GM23248 (cell line): ENCODE results near the gene ZBTB16.

Experiments used
- EZH2 ChIP-seq: fragments of 200-600 bp; sonication (generic); IDR thresholded peaks from 2 replicates; pipeline ENCODE4 v1.6.1; 2018; ENCODE audit warnings: antibody characterized with exemption, mild to moderate bottlenecking; ENCODE audit not compliant: insufficient read depth, poor library complexity, severe bottlenecking
- EZH2phosphoT487 ChIP-seq: fragments of 200-600 bp; sonication (generic); IDR thresholded peaks from 2 replicates; pipeline ENCODE4 v1.6.1; 2018; ENCODE audit warnings: antibody characterized with exemption, moderate library complexity, mild to moderate bottlenecking, low read depth; ENCODE audit not compliant: insufficient read depth

DNA sequence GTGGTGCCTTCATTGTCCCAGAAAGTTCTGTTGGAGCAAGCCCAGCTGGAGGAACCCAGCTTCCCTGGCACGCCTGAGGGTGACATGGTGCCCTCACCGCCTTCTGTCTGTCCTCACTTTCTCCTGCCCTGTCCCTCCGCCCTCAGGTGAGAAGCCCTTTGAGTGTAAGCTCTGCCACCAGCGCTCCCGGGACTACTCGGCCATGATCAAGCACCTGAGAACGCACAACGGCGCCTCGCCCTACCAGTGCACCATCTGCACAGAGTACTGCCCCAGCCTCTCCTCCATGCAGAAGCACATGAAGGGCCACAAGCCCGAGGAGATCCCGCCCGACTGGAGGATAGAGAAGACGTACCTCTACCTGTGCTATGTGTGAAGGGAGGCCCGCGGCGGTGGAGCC is 190.7 kb downstream of the ZBTB16 start:
- TF ChIP-seq EZH2: no peak
- no peak for TF ChIP-seq EZH2phosphoT487
